GM18868 (cell line): ENCODE measurements around the gene PTPRD.

Experiments
- ATAC-seq: cut with Tn5 transposase; IDR thresholded peaks from one replicate; pipeline ENCODE4 v1.9.1; 2021; ENCODE audit warnings: mild to moderate bottlenecking, moderate library complexity; ENCODE audit not compliant: unreplicated experiment

The PTPRD gene

GRCh38 chr9:8514760-8515159, 2098.0 kb downstream of the PTPRD start:
- ATAC-seq: no peak

DNA sequence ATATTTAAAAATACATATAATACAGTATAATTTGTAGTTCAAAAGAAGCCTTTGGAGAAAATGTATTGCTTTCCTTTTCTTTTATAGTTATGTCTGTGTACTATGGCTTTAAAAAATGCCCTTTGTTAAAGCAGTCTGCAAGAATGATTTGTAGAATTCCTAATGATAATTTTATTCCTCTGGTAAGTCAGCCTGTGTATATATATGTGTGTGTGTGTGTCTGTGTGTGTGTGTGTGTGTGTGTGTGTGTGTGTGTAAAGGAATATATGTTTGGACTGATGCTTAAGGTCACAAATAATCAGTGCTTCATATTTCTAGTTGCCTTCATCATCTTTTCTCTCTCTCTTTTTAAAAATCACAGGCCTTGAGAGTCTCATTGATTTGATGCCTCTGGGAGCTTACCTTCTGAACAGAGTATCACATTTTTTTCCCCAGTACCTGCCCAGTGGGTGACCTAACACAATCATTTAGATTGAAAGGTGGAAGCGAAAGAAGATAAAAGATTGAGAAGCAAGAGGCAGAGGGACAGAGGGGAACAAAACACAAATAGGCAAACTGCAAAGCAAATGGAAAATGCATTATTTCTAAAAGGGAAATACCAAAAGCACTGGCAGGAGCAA, 2104.0 kb downstream of the PTPRD start:
- no peak for ATAC-seq

GRCh38 chr9:8494571-8494970, 2118.2 kb downstream of the PTPRD start:
- no peak for ATAC-seq

- no peak for ATAC-seq
These were observed 2120.1 kb downstream of the PTPRD start for GRCh38 chr9:8492679-8493078.

DNA sequence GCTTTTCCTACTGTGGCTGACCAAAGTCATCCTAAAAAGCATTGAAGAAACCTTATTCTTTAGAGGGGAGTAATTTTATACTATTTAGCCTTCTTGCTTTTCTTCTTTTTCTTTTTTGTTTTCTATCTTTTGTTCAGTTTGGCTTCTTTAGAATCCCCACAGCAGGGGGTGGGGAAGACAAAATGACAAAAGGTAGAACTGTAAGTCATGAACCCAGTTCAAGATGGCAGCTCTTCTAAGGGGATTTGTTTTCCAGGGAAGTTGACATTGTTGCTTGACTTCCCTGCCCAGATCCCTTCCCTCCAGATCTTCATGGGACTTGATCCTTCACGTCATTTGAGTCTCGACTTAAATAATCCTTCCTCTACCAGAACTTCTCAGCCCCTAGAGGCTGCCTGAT, 2120.8 kb downstream of the PTPRD start:
- no peak for ATAC-seq

DNA sequence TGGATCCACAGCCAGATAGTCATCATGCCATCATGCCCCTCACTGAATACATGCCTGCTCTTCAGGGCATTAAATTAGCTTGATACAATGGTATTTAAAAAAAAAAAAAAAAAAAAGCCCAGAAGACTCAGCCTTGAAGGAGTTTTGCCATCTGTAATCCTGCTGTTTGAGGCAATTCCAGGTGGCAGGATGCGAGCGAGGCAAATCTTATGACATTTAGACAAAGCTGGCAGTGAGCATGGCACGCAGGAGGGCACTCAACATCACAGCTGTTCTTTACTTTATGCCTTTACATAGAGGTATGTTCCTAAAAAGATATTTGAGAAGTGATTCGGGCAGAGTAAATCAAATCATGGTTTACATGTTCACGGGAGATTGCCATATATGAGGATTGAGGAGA, 2121.2 kb downstream of the PTPRD start:
- ATAC-seq: no peak

DNA sequence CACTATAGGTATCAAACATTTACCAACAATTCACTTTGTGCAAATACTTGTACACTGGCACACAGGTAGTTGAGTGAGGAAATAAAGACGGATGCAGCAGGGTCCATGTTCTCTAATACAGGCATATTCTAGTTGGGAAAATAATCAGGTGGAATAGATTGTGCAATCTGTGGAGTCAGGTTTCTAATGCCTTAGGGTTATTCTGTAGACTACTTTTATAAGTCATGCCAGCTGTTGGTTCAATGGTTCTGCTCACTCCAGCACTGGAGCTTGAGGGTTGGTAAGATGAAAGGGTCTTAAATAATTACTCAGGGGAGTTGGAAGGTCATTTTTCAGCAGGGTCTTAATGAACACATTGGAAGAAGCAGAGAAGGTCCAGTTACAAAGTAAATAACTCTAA, 2123.0 kb downstream of the PTPRD start:
- no peak for ATAC-seq

DNA sequence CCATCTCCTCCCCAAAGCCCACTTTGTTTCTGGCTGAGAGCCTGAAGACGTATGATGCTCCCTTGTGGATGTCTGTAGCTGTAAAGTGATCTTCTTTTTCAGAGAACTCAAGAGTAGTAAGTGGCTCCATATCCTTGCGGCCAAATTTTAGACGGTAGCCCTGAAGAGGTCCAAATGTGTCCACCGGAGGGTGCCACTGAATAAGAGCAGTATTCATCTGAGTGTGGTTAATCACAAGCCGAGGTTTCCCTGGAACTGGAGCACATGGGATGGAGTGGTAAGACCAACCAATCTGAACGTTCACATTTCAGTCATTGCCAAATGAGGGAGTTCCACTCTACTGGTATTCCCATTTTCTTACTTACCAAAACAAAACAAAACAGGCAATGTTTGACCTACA, 2126.7 kb downstream of the PTPRD start:
- ATAC-seq: no peak

DNA sequence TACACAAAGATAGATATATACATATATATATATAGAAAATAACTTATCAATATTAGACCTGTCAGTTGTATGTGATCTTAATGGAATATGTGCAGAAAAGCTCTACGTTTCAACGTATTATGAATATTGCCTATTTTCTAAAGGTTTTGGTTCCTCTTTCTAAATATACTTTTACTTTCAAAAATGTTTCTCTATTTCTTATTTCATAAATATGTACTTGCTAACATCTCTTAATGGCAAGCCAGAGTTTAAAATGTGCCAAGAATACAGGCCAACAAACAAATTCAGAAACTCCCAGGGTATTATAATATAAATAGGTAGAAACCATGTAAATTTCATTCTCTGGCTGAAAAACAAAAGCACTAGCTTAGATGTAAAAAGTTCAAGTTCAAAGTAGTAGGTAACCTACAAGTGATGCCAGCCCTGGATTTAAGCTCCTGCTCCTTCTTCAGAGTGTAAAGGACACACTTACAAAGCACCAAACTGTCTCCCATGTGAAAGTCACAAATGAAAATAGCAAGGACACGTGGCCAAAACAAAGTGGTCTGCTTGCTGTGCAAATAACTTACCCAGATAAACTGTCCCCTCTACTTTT, 2128.1 kb downstream of the PTPRD start:
- ATAC-seq: peak; percentile 49

- no peak for ATAC-seq
These were observed 2135.4 kb downstream of the PTPRD start for GRCh38 chr9:8477450-8477849.

DNA sequence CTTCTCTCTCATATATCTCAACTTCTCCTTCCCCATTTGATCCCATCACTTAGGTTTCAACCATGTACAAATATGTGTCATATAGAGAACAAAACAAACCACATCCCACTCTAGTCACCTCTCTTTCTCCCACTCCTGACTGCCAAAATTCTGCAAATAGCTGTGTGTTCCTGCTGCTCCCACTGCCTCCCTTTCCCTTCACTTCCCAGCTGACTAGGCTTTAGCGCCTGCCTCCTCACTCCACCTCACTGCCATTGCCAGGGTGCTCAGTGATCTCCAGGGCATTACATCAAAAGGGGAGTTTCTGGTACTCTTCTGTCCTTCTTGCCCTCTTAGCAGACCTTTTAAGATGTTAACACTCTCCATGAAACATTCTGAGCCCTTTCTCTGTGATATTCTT, 2137.9 kb downstream of the PTPRD start:
- no peak for ATAC-seq

DNA sequence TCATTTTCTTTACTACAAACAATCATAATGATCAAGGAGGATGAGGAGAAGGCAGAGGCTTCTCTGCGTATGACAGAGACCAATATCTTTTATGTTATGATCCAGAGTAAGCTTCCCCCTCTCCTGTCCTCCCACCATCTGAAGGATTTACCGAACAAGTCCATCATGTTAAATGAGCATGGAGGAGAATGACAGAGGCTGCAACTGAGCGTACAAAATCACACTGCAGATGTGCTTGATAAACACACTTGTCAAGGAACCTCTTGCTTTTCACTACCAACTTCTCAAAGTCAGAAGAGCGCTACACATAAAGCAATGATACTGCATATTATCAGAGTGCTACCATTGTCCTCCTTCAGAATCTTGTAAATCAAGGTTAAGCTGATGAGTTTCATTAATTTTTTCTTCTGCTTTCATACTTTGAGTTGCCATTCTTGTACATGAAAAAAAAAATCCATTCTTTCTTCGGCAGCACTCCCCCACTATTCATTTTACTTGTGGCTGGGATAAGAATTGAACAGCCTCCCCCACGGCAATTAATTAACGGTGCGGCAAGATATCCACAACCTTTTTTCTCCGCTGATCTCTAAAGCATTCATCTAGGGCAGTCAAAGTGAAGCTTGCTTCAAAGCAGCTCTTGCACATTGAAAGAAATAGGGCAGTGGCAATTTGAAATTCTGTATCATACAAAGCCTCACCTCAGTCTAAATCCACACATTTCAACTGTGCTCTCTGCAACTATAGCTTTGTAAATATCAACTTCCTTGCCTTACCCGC, 2139.4 kb downstream of the PTPRD start:
- no peak for ATAC-seq

DNA sequence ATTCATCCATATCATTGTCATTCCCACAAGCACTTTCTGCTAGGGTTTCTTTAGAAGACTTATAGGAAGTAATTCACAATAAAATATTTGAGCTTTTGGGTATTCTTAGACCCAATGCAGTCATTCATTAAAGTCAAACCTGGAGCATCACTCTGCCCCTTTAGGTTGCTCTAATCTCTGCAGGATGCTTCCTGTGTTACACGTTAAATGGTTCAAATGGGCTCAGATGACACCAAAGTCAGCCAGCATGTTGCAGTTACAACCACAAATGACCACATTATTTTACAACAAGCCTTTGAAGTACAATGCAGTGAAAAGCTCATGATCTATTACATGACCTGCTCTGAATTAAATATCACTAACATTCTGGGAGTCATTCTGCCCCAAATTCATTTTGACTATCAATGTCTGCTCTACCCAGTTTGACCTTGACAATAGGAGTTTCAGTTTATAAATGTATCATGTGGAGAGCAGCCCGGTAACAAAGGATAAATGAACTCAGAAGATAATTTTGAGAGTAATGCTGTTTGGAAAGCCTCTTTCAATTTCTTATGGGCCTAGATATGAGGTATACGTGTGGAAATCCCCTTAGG, 2144.7 kb downstream of the PTPRD start:
- ATAC-seq: no peak

GRCh38 chr9:8457816-8458215, 2155.0 kb downstream of the PTPRD start:
- ATAC-seq: no peak

DNA sequence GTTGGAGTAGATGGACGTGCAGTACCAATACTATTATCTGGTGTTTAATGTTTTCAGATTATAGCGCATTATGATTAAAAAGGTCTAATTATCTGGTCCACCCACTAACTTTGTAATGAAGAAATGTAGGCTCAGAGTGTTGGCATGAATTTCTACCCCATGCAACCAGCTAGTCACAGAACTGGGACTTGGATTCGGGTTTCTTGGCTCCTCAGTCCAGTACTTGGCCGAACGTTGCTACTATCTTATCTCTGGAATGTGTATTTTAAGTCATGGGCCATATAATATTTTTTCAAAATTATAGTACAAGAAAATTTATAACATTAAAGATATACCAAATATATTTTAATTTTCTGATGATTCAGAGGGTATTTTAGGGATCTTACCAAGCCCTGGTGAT, 2155.7 kb downstream of the PTPRD start:
- ATAC-seq: no peak

DNA sequence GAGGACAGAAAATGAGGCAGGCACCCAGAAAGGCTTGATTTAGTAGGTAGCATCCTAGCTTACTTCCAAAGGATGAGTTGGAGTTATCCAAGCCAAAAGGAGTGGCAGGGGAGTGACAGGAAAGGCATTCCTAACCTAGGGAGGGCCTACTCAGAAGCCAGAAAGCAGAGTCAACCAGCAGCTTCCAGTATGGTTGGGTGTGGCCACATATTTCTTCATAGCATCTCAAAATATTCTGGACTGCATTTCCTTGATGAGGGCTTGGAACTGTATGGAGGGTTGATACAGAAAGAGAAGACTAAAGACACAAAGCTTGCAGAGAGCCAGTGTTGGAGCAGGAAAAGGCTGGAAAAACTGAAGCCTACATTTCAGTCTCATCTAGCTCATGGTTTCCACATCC, 2156.5 kb downstream of the PTPRD start:
- ATAC-seq: no peak

DNA sequence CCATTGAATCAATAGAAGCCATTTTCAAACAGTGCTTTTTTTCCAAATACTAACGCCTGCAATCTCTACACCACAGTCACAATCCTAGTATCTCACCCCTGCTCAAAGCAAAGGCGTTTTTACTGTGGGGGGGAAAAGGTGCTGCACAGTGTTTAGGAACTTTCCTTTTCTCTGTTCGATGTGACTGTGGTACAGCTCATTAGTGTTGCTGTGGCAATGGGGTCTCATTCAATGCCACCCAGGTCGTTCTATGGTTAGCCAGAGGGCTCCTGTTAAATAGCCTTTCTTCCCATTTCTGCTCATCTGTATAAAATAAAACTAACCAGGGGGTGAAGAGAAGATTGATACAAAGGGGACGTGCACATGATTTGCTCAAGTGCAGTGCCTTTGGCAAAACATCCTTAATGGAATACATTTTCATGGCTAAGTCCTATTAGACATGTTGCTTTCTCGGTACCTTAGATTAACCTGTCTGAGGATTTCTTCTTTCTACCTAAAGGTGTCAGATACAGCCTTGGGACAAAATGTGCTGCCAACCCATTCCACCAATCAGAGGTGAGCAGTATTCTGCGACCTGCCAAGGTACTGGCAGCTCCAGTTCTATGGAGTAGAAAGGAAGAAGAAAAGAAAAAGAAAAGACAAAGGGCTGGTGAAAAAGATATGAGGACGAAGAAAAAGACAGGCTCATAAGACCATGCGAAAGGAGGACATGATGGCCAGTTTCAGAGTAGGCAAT, 2161.8 kb downstream of the PTPRD start:
- ATAC-seq: no peak

DNA sequence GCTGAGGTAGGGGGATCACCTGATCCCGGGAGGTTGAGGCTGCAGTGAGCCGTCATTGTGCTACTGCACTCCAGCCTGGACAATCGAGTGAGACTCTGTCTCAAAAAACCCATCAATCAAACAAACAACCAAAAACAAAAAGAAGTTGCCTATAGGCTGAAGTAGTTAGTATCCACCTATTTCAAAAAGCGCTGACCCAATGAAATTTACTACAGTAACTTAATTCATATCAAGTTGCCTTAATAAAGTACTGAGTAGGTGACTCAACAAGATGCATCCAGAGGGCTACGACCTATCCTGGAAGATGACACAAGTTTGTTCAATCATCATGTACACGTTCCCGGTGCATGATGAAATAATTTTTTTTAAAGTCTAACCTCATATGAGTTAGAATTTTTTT, 2164.6 kb downstream of the PTPRD start:
- ATAC-seq: no peak

DNA sequence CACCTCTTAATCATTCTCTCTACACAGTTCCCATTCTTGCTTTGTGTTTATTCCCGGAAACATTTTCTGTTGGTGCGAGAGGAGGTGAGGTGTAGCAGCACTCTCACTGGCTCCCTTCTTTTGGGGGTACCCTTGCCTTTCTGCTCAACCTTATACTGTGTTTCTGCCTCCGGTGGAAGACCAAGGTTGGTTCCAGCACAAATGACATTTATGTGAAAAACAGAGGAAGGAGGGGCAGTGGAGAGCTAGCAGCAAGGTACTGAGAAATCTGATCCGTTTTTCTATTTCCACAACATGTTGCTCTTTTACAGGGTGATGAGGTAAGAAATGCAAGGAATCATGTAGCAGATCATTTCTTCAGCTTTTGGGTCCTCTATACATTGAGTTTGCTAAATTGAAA, 2165.2 kb downstream of the PTPRD start:
- no peak for ATAC-seq

- no peak for ATAC-seq
These were observed 2174.9 kb downstream of the PTPRD start for GRCh38 chr9:8437876-8438275.

GRCh38 chr9:8437259-8437658, 2175.5 kb downstream of the PTPRD start:
- ATAC-seq: no peak
